Left lobe of liver (tissue), 2 donors: ENCODE measurements around the gene ZC3H18. TPM values are rescaled to one million over a fixed set of nuclear protein-coding genes. Genes with fewer than 3 reads are reported as not detected.
A peak's percentile ranks its signal among the peaks of the same experiment; 100 is the strongest.

Source experiments
- ATAC-seq: fragments of 200-7000 bp; cut with Tn5 transposase; one replicate; pipeline ENCODE4 v1.9.1; 2020; ENCODE audit warnings: mild to moderate bottlenecking, moderate library complexity
- DNase-seq: peaks from one replicate; pipeline ENCODE4 v3.0.0-alpha.2; 2020; ENCODE audit warnings: low spot score
- total RNA-seq: library from RNA; stranded (reverse); gene quantifications from one replicate; pipeline ENCODE4 v1.2.1, GENCODE V29; 2021
- donor health status: DM: no; HTN: no; CAD: no; lungs with moderate emphysema.
- donor health status: DM: no; HTN: yes; CAD: no.

ZC3H18 gene
- total RNA-seq, 1 donor from 2014 or later, result 18.1 TPM

DNA sequence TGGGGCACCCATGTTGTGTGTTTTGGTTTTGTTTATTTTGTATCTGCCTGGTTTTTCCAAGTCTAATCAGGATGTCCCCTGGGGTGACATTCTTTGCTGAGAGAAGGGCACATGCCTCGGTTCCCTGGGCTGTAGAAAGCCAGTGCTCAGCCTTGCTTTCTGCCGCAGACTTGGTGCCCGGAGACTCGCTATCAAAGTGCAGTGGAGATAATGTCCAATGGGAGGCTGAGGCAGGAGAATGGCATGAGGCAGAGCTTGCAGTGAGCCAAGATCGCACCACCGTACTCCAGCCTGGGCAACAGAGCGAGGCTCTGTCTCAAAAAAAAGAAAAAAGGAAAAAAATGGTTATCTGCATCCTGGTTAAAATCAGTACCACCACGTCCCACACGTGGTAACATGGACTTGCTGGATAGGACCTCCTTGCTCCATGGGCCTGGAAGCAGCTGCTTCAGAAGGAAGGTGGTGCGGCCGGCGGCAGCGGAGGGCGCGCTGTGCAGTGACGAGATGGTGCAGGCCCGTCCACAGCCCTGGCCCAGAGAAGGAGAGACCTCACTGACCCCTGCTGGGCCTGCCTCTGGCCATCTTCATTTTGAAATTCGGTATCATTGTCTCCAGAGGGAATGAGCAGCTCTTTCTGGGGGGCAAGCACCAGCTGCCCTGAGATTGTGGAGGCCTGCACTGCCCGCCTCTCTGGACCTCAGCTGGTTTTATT, 48.9 kb downstream of the ZC3H18 start:
- DNase-seq (no peak), ATAC-seq (no peak)

DNA sequence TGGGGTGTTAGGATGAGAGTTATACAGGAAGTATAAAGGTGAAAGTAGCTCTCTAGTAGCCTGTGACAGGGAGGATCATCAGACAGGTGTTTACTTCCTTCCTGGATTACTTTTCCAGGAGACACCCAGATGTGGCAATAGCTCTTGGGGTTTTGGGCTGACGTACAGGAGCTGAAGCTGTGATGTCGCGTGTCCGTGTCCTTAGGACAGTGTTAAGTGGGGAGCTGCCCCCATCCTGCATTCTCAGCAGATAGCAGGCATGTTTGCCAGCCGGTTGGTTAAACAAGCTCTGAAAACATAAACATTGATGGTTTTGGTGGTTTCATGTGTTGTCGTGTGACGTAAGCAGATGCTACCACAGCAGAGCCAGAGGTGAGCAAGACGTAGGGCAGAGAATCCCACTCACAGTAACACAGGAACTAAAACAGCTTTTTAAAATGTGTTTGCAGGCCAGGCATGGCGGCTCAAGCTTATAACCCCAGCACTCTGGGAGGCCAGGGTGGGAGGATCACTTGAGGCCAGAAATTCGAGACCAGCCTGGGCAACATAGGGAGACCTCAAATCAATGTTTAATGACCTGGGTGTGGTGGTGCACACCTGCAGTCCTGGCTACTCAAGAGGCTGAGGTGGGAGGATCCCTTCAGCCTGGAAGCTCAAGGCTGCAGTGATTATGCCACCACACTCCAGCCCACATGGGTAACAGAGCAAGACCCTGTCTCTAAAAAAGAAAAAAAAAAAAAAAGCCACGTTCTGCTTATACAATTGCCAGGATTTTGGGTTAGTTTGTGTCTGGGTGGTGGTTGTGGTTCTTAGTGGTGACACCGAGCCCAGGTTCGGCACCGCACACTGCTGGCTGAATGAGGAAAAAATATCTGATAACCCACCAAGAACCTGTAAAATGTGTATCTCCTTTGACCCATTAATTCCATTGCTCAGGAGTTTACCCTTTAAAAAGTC, 49.9 kb downstream of the ZC3H18 start:
- no peak for ATAC-seq
- no peak for DNase-seq

DNA sequence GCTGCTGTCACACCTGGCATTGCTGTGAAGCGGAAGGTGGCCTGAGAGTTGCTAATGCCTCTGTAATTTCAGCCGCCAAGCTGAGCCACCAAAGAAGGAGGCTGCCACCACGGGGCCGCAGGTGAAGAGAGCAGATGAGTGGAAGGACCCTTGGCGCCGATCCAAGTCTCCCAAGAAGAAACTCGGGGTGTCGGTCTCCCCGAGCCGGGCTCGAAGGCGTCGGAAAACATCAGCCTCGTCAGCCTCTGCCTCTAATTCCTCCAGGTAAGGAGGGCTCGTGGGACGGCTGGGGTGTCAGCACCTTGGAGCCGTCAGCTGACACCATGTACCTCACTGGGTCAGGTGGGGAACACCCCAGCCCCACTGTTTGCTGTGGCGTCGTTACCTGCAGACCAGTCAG, 51.9 kb downstream of the ZC3H18 start:
- DNase-seq, result no peak

DNA sequence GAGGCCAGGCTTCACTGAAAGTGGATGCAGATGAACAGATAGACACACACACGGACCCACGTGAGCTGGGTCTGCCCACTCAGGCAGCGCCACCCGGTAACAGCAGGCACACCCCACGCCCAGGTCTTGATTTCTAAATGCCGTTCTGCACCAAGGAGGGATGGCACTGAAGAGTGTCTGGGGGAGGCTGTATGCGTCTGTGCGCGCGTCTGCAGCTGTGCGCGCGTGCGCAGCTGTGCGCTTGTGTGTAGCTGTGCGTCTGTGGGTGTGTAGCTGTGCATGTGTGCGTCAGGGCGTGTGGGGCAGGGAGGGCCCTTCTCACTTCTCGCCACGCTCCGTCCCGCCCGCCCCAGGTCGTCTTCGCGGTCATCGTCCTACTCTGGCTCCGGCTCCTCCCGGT, 52.7 kb downstream of the ZC3H18 start:
- ATAC-seq (no peak), DNase-seq (no peak)

More for the DNA sequence above, 51.9 kb downstream of the ZC3H18 start:
- ATAC-seq, result no peak

DNA sequence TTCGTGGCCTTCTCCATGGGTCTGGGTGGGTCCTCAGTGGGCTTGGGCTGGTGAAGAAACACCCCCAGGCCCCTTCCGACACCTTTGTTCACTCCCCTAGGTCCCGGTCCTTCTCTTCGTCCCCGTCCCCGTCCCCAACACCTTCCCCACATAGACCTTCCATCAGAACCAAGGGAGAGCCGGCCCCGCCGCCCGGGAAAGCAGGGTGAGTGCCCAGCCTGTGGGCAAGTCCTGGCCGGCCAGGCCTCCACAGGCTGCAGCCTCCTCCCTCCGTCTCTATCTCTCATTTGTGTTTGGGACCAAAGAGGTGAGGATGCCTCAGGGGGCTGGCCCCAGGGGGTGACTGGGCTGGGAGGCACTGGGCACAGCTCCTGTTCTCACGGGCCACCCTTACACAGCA, 53.7 kb downstream of the ZC3H18 start:
- ATAC-seq (no peak), DNase-seq (no peak)

DNA sequence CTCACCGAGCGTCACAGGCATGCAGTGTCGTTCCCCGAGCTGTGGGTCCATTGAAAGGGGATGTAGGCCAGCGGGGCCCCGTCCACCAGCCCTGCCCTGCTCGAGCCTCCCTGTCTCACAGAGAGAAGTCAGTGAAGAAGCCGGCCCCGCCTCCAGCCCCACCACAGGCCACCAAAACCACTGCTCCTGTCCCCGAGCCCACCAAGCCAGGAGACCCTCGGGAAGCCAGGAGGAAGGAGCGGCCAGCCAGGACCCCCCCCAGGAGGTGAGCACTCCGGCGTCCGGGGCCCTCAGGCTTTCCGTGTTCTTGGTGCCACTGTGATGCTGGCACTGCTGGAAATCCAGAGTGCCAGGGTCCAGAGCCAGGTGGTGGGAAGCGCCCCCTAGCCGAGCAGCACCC, 54.3 kb downstream of the ZC3H18 start:
- ATAC-seq (no peak), DNase-seq (no peak)

DNA sequence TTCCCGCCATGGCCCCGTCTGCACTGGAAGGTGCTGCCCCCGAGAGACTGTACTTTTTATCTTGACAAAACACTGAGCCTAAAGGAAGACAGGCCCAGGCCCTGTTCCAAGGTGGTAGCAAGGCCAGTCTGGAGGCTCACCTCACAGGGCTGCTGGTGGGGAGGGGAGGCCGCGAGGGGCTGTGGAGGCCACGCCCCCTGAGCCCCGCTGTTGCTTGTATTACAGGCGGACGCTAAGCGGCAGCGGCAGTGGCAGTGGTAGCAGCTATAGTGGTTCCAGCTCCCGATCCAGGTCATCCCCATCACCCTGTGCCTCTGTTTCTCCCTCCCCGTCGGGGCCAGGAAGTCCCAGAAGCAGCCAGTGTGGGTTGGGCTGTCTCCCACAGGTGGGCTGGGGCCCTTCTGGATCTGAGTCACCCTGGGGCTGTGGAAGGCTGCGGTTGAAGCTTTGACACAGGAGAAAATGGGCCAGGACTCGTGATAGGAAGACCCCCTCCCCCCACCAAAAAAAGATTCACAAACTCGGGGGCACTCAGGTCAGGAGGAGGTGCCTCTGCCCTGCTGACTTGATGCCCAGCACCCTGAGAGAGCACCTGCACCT, 54.9 kb downstream of the ZC3H18 start:
- ATAC-seq (no peak), DNase-seq (no peak)

DNA sequence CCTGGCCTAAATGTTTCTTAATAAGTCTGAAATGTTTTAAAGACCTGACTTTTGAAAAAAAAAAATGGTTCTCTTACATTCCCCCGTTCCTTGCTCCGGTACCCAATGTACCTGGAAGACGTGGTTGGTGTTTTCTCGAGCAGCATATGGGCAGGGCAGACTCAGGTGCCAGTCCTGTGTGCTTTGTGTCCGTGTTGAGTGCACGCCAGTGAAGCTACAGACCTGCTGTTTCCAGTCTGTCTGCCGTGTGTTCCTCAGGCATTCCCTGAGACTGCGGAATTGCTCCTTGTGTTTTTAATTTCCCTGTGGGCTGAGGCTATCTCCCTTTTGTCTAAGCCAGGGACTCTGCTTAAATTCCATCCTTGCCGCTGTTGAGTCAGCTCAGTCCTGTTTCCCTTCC, 56.4 kb downstream of the ZC3H18 start:
- no peak for ATAC-seq
- DNase-seq, result no peak

DNA sequence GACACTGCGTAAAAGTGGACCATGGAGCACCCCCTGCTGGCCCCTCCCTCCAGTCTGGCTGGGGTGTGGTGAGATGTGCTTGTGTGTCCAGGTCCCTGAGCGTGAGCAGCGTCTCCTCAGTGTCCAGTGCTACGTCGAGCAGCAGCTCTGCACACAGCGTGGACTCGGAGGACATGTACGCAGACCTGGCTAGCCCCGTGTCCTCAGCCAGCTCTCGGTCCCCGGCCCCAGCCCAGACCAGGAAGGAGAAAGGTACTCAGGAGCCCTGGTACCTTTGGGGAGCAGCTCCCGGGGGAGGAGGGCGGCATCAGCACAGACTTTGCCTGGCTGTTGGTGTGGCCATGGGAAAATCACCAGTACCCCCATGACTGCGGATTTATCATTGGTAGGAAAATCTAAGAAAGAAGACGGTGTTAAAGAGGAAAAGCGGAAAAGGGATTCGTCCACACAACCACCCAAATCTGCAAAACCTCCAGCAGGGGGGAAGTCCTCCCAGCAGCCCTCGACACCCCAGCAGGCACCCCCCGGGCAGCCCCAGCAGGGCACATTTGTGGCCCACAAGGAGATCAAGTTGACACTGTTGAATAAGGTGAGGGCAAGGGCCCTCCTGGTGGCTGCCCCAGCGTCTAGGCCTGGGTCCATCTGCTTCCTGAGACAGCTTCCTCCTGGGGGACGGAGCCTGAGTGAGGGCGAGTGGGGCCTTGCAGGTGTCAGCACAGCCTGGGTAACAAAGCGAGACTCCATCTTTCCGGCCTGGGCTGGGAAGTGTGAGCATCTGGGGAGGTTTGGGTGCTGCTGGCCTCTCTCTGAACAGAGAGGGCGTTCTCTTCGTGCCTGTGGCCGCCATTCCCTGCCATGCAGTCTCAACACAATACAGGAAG, 57.6 kb downstream of the ZC3H18 start:
- ATAC-seq (no peak), DNase-seq (no peak)

DNA sequence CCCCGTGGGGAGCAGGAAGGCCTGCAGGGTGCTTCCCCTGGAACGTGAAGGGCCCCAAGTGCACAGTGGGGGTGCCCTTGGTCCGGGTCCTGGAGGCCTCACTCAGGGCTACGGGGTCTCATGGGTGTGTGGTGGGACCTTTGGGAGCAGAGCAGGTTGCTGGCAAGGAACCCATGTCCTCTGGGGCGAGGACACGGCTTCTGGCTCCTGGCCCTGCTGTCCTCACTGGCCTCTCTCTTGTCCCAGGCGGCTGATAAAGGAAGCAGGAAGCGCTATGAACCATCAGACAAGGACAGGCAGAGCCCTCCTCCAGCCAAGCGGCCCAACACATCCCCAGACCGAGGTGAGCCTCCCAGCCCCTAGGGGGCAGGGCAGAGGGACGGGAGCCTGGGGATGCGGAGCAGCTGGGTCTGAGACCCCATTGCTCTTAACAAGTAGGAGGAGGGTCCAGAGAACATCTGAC, 58.3 kb downstream of the ZC3H18 start:
- peak; percentile 73 for ATAC-seq
- DNase-seq, result no peak

DNA sequence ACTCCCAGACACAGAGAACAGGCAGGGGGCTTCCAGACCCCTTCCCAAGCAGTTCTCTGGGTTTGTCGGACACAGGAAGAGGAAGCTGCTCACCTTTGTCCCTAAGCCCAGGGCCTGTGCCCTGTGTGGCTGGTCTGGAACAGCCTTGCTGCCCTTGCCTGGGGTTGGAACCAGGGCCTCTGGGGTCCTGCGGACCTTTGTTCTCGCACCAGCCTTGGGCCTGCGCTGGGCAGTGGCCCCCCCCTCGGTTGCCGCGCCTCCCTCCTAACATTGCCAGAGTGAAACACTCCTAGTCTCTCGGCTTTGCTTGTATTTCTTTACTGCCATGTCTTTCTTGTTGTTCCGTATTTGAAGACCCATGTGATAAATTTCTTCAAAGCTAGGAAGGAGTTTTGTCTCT, 59.6 kb downstream of the ZC3H18 start:
- no peak for DNase-seq

DNA sequence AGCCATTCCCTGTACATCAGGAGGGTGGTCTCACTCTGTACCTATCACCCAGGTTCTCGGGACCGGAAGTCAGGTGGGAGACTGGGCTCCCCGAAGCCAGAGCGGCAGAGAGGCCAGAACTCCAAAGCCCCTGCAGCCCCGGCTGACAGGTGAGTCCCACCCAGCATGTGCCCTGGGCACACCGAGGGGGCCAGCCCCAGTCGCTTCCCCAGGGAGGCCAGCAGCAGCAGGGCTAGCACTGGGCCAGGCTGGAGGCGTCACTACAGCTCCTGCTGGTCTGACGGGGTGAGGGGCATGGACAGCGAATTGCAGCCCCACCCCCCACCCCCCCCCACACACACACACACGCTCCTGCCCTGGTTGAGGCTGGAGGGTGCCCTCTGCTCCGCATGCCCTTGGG, 60.2 kb downstream of the ZC3H18 start:
- DNase-seq (no peak), ATAC-seq (no peak)

More for the DNA sequence above, 59.6 kb downstream of the ZC3H18 start:
- ATAC-seq, result no peak

DNA sequence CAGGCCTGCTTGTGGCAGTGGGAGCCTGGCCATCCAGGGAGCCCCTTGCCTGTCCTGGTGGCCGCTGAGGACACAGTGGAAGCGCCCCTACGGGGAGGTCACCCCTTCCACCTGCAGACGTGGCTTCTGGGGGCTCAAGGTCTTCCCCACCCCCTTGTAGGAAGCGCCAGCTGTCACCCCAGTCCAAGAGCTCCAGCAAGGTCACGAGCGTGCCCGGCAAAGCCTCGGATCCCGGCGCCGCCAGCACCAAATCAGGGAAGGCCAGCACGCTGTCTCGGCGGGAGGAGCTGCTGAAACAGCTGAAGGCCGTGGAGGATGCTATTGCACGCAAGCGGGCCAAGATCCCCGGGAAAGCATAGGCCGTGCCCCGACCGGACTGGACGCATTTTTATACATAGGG, 60.7 kb downstream of the ZC3H18 start:
- no peak for DNase-seq
- no peak for ATAC-seq

DNA sequence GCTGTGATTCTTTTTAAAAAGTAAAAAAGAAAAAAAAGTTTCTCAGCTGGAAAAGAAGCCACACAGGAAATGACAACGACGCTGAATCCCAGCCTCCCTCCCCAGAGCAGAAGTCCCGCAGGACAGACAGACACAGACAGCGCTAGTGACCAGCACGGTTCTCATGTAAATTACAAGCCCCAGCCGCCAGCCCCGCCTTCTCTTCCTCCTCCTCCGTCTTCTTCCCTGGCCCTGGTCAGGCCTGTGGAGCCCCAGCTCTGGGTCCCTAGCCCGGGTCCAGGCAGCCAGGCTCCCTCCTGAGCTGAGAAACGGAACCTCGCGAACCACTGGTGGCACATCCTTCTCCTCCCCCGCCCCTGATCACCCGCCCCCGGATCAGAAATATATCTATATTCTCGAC, 61.2 kb downstream of the ZC3H18 start:
- ATAC-seq, result no peak
- DNase-seq, result no peak

DNA sequence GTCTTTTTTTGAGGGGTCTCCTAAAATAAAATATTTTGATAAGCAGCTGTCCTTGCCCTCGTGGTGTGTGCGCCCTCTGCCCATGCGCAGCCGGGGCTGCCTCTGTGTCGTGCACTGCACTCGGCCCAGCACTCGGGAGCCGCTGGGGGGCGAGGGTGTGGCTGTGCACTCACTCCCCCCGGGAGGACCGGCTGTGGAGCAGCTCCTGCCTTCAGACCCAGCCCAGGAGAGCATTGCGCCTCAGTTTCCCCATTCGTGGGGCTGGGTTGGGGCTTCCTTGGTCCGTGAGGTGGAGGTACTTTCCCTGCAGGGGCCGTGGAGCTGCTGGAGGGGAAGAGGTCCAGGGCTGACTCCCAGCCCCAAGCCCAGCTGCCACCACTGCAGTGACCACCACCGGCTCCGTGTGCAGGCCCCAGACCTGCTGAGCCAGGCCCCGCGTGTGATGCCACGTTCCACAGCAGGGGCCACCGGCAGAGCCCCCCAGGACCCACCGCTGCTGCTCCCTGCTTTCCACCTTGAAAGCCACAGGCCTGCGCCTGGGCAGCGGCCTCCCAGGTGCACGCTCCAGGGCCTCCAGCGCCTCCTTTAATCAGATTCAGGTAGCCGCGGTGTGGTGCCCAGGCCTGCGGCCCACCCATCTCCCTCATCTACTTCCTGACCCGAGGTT, 61.9 kb downstream of the ZC3H18 start:
- ATAC-seq, result no peak
- no peak for DNase-seq

DNA sequence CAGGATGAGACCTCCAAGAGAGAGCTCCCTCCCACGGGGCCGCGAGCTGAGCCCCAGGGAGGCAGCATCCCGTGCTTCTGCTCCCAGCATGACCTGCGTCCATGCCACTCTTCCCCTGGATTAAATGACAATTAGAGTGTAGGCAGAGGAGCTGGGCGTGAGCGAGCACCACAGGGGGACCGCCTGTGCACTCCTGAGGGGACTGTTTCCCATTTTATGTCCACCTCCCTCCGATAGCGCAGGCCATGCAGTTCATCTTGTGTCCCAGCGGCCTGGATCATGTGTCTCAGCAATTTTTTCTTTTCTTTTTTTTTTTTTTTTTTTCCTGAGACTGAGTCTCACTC, 62.4 kb downstream of the ZC3H18 start:
- no peak for ATAC-seq
- DNase-seq, result no peak

DNA sequence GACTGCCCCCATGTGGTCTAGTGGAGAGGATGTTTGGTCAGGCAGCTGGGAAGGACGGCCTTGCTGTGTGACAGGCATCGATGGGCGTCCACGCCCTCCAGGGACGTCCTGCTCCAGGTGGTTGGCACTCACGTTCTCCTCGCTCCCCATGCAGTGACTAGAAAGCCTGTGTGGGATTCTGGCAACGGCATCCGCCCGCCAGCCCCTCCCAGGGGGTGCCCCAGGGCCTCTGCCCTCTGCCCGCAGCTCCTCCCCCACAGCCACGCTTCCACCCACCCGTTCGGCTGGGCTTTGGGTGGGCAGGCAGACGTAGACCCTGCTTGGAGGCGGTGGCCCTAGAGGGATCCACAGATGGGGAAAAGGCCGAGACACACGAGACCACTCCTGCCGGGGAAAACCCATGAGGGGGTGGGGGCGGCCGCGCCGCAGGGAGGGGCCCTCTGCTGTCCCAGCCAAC, 63.5 kb downstream of the ZC3H18 start:
- ATAC-seq, result peak; percentile 58
- DNase-seq, result no peak

DNA sequence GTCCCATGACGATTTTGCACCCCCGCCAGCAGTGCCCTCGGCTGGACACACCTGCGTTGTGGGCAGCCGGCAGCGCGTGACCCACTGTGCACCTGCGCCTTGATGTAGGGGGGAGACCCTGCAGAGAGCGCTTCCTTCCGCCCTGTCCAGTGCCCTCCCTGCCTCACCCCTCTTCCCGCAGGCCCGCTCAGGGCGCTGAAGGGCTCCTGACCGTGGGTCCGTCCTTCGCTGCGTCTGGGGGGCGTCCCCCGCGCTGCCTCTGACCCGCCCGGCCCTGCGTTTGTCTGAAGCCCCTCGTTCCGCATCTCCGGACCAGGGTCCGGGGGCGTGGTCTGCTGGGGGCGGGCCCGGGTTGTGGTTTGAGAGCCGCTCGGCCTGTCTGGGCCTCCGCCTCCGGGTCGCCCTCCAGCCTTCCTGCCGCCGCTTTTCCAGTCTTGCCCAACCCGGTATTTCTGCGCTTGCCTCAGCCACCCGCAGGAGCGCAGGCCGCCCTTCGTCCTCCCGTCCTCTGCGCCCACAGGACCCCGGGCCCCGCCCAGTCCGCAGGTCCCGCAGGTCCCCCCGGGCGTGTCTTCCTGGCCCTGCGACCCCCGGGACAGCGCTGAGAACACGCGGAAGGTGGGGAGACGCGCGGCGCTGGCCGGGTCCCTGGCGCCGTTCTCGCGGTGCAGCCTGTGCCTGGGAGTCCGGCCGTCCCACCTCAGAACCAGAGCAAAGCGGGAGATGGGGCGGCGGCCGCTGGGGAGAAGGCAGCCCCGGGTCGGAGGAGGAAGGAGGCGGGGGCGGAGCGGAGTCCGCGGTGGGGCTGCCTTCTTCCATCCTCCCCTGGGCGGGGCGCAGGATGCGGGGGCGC, 64.2 kb downstream of the ZC3H18 start:
- DNase-seq (no peak), ATAC-seq (peak; percentile 40)

DNA sequence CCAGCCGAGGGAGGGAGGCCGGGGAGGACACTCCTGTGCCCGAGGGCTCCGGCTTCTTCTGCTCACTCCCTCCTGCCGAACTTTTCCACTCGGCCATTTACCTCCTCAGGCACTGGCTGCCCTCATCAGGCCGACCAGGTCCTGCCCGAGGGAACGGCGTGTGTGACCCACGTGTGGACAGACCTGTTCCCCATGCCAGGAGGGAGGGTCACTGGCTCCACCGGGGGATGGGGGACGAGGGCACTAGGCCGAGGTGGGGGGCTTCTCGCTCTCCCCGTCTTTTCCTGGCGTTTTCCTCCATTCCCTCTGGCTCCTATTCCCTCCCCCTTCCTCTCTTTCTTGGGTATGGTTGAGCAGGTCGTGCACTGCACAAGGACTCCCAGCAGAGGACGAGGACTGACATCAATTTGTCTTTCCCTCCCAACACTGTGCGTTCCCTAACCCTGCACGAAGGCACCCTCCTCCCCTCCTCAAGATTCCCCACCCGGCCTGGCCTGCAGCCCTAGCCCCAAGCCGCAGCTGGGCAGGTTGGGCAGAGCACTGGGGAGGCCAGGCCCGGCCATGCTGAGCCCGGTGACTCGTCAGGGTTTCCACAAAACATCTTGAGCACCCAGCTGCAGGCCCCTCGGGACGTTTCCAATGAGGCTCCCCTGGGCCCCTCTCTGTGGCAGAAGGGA, 64.9 kb downstream of the ZC3H18 start:
- ATAC-seq, result no peak
- no peak for DNase-seq
